Cerebellar nuclear complex (tissue), 1 donor: ENCODE data around the gene CYP46A1.

Experiments used
- DNase-seq, 2 experiments: peaks; one replicate each; lab custom pipeline; 2025; lab: John Stamatoyannopoulos, UW

The CYP46A1 gene

DNA sequence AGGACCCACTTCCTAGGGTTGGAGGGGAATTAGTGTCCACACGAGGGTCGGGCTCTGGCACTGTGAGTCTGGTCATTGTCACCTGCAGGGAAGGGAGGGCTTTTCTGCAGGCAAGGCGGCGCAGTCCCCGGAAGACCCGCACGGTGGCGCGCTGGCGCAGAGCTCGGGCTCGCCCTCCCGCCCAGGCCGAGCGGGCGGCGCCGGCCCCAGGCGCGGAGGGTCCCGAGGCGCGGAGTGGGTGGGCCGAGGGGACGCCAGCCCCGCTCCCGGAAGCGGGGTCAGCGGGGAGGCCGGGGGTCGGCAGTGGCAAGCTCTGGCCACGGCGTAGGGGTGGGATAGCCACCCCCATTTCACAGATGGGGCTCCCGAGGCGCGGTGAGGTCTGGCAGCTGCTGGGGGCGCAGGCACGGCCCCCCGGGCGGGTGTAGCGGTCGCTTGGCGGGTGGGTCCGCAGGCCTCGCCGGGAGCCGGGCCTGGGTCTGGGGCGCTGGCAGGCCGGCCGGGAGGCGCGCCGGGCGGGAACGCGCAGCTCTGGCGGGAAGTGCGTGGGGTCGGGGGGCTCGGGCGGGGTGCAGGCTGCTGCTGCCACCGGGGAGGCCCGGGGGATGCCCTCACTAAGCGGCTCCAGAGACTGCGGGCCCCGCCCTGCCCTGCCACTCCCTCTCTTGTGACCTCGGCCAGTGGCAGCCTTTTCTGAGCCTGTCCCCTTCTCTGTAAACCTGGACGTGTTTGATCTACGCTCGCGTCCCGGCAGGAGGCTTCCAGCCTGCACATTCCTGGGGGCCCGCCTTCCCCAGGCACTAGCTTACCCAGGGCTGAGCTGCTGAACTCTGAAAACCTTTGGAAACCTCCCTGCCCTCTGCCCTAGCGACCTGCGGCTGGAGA is 46.1 kb downstream of the CYP46A1 start:
- DNase-seq, result no peak

DNA sequence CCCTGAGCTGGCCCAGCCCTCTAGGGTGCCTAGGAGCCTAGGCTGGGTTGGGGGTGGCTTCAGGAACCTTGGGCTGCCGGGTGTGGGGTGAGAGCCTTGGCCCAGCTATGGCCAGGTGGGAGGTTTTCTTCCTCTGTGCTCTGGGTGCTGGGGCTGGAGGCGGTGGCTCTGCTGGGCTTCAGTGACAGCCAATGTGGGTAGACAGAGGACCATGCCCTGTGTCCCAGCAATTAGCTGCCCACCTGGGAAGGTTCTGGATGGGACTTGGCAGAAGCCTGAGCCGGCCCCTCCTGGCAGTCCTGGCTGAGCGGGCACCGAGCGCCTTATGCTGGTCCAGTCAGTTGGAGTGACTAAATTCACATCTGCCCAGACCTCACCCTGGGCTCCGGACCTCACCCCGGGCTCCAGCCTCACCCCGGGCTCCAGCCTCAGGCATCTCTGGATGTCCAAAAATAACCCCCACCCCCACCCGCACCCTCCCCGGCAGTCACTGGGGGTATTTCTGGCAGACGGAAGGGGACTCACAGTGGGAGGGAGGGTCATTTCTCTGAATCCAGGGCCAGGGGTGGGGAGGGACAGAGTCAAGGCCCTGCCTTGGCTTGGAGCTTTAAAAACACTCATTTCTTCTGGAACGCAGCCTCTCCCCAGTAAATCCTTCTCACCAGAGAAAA is 46.9 kb downstream of the CYP46A1 start:
- DNase-seq, result no peak

DNA sequence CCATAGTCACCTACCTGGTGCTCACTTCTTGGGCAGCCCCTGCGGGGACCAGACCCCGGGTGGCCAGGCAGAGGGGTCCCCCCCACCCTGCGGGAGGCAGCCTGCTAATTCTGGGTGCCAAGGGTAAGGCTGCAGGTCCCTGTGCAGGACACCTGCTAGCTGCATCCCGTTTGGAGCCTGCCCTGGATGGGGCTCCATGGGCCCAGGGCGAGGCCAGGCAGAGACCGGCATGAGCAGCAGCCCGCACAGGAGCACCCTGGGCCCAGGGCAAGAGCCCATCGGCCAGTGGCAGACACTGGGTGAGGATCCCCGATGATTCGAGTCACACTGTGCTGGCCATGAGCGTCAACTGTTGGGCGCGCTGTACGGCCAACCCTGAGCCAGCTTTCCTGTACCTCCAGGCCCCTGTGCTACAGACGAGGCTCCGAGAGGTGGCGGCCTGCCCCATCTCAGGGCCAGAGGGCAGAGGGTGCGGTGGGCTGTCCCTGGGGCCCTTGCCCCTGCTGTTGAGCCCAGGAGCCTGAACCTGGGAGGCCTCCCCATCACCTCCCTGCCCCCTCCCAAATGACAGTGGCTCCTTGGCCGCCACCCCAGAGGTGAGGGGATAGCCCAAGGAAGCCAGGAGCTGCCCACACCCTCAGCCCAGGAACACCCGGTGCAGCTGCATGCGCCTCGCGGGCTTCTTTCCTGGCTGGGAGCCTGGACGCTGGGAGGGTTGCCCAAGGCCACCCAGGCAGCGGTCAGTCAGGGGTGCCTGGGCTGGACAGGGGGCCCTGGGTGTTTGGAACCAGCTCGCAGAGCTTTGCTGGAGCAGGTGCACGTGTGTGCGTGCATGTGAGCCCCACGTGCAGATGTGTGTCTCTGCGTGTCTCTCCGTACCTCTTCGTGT is 47.7 kb downstream of the CYP46A1 start:
- DNase-seq, result no peak

DNA sequence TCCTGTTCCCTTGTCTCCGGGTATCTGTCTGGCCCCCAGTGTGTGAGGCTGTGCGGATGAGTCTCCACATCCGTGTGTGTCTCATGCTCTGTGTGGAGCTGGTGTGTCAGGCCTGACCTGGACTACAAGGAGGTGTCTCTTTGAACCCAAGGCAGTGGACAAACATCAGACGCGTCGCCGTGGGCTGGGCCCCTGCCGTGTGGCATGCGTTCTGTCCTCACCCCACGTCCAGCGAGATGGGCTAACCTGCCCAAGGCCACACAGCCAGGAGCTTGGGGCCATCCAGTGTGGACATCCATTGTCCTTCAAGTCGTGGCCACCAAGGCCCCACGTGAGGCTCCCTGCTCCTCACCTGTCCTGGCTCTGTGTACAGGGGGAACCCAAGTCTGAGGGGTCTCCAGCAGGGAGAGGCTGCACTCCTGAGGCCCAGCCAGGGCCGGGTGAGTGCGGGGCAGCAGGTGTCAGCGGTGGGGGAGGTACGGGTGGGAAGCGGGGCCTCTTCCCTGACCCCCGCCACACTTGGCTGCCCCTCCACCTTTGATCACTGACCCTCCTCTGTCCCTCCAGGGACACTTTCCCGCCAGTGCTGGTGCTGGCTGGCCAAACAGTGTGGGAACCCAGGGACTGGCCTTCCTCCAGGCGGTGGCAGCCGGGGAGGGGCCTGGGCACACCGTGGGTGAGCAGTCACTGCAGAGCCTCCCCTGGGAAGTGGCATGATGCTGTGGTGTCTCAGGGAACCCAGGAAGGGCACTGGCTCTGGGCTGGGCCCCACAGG is 48.5 kb downstream of the CYP46A1 start:
- DNase-seq, result no peak

DNA sequence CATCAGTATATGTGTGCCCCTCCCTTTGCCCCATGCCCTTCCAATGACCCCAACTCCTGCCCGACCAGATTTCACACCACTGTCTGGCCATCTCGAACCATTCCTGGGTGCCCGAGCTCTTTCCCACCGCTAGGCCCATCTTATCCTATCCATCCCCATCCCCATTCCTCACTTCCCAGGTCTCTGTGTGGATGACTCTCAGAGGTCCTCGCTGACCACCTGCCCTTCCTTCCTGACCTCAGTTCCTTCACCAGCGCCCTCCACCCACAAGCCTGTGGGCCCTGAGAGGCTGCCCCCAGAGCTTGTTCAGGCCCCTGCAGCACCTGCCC is 49.1 kb downstream of the CYP46A1 start:
- no peak for DNase-seq

DNA sequence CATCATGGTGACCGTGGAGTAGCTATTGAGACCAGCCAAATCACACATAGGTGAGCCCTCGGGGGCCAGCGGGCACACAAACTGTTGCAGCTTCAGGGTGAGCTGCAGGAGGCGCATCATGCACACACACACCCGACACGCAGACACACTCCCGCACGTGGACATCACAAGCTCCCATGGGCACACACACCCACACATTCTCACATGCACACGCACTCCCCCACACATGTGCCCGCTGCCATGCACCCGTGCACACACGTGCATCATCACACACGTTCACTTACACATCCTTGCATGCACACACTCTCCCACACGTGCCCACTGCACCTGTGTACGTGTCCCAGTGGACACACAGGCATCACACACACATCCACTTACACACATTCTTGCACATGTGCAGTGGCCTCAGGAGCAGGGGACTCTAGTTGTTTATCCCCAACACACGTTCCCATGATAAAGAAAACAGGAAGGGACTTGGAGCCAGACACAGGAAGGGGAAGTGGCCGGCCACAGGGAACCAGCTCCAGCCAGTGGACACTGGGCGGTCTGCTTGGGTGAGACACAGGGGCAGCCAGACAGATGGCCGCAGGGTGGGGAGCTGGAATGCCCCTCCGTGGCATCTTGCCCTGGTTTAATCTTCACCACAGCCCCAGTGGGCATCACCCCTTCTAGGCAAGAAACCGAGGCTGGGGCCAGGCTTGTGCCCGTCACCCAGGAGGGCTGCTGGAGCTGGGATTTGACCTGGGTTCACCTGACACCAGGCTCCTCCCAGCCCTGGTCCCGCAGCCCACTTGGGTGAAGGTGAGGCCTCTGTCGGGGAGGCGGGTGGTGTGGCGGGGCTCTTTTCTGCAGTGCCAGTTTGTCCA is 49.7 kb downstream of the CYP46A1 start:
- no peak for DNase-seq

DNA sequence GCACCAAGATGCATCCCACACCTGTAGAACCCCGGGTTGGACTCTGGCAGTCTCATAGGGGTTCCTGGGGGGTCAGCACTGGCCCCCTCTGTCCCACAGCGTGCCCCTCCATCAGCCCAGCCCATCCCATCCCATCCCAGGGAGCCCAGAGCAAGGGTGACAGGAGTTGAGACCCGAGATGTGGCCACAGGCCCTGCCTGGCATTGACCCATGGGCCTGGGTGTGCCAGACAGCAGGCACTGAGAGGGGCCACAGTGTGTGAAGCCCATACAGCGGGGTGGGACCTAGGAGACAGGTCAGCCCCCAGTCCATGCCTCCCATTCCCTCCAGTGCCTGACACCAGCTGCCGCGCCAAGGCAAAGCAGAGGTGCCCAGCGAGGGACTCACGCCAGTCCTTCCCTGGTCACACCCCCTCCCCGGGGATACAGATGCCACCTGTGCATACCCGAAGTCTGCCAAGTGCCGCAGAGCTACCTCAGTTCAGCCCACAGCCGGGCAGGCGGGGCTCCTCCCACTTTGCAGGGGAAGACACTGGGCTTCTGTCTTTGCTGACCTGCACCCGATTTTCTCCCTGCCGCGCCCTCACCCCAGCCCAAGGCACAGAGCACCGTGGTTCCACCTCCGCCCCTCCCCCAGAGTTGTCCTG is 50.4 kb downstream of the CYP46A1 start:
- no peak for DNase-seq

DNA sequence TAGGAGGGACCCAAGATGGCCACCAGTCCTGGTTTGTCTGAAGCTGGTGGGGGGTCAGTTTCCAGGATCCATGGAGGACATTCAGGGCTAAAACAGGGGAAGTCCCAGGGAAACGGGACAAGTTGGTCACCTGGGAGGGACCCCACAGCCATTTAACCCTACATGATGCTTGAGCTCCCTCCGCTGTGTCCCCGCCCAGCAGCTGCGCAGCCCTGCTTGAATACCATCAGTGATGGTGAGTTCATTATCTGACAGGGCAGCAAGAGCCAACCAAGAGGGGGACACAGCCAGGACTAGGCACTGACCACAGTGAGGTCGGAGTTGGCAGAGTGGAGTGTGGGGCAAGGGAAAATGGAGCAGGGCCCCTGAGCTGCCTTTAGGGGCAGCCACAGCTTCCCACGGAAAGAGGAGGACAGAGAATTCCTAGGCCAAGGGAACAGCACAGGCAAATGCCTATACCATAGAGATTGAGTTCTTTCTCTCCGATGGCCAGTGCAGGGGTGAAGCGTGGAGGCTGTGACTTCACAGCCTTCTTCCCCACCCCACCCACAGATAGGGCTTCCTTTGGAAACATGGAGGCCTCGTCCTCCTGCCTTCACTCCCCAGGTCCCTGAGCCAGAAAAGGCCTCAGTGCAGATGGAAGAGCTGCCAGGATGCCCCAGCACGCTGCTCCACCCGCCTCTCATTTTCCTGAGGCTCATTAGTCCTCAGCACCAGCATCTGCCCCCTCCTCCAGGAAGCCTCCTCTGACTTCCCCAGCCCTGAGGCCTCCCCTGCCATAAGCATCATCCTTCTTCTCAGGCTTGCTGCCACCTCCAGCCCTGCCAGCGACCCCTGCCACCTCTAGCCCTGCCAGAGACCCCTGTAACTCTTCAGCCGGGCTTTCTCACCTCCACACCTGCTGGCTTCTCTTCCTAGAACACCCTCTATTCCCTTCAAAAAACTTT is 51.4 kb downstream of the CYP46A1 start:
- DNase-seq, result no peak

DNA sequence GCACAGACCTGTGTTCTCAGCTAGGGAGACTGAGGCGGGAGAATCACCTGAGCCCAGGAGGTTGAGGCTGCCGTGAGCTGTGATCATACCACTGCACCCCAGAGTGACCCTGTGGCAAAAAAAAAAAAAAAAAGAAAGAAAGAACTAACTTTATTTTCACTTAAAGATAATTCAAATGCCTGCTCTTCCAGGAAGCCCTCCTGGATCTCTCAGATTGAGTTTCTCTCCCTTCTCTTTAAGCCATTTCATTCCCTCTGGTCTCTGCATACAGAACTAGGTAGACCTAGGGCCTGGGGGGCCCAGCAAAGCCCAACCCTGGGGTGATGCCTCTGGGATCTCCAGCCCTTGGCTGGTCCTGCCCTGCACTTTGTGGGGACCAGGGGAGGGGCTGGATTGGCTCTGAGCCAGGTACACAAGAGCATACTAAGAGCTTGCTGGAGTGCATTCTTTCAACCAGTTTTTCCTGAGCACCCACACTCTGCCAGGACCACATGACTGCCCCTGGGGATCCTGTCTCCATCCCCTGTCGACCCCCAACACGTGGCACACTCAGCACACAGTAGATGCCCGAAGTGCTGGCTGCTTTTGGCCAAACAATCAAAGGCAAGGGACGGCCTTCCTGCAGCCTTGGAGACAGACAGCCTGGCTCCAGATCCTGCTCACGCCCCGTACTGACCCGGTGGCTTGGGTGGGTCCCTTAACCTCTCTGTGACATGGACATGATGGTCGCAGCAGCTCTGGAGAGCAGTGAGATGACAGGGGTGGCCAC is 52.7 kb downstream of the CYP46A1 start:
- DNase-seq, result no peak

DNA sequence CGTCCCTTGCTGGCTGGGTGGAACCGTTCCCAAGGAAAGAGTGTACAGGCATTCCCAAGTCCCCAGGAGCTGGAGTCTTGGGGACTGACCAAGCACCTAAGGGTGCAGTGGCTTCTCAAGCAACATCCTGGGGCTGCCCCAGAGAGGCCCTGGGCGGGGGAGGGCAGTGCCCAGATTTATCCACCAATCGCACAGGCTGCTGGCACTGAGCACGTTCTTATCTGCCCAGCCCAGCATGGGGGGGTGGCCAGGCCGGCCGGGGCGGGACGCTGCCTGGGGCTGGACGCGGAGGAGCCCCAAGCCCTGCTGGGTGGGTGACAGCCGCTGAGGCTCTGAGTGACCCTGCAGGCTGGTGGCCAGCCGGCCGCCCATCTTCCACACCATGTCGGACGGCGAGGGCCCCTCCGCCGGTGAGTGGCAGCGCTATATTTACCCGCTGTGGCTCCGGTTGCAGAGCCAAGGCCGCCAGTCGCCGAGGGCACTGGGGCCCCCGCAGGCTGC is 53.4 kb downstream of the CYP46A1 start:
- DNase-seq, result no peak

DNA sequence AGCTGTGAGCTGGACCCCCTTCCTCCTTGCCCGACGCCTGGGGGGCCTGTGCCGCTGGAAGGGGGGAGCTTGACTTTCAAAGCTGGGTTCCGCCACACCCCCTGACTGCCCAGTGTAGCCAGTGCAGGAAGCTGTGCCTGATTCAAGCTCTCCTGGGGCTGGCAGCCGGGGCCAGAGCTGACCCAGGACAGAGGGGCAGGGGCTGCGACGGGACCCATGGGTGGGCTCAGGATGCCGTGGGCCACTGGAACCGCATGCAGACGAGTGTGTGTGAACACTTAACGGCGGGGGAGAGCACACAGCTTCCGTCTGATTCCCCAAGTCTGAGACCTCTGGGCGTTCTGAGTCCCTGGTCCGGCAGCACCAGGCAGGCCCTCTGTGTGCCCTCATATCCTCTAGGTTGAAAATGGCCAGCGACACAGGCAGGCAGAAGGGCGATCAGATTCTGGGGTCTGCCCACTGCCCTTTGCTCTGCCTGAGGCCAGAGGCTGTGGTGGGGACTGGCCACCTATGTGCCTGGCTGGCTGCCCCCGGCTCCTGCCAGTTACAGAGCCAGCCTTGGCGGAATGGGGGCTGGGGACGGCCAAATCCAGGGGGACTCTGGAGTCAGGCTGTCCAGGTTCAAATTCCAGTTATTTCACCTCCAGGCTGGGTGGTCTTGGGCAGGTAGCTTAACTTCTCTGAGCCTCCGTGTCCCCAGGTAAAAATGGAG is 54.0 kb downstream of the CYP46A1 start:
- DNase-seq, result no peak

DNA sequence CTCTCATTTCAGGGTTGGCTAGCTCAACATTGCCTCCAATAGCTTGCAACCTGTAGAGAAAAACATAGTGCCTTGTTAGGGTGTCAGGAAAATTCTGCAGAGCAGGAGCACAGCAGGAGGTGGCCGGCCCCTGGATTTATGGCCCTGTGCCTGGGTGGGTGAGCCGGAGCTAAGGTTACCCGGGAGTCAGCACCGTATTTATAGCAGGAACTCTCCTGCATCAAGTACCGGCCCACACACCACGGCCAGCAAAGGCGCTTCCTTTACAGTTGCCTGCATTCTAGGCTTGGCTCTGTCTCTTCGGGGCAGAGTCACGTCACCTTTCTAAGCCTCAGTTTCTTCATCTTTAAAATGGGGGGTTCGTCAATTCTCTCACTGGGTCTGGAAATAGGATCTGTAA is 56.3 kb downstream of the CYP46A1 start:
- no peak for DNase-seq

DNA sequence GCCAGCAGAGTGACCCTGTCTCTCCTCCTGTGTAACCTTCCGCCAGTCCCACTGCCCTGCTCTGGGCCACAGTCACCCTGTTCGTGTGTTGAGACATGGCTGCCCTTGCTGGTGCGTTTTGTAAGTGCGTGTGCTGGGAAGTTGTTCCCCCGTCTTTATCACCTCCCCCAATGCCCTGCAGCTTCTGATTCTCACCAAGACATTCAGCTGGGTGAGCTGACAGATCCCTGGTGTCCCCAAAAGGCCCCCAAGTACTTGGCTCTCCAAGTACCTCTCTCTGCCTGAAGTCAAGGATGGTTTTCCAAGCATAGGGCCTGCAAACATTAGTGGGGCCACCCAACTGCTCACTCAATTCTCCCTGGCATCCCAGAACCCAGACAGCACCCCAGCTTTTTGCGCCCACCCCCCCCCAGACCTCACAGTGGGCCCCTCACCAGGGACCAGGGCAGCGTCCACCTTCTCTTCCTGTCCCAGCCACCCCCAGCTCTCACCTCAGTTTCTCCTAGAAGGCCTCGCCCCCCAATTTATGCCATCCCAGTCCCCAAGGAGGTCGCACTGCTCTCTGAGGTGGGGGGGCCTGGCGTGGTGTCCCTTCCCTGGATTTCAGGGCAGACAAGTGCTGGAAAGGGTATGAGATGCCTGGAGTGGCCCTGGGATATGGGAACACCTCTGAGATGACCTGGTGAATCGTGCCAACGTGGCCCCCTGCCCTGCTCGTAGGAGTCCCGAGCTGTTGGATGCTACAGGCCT is 57.3 kb downstream of the CYP46A1 start:
- no peak for DNase-seq

DNA sequence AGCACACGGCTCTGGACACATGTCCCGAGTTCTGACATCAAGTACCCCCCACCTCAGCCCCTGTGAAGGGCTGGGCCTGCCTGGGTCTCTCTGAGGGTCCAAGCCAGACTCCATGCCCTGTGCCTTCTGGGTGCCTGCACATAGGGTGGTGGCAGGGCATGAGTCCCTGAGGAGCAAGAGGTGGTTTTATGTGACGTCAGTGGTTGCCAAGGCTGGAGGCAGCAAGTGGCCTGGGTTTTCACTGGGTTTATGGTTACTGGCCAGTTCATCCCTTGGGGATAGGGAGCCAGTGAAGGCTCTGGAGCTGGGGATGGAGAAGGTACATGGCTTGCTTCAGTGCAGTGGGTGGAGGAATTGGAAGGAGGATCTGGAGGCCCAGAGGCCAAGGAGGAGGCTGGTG is 58.0 kb downstream of the CYP46A1 start:
- no peak for DNase-seq

DNA sequence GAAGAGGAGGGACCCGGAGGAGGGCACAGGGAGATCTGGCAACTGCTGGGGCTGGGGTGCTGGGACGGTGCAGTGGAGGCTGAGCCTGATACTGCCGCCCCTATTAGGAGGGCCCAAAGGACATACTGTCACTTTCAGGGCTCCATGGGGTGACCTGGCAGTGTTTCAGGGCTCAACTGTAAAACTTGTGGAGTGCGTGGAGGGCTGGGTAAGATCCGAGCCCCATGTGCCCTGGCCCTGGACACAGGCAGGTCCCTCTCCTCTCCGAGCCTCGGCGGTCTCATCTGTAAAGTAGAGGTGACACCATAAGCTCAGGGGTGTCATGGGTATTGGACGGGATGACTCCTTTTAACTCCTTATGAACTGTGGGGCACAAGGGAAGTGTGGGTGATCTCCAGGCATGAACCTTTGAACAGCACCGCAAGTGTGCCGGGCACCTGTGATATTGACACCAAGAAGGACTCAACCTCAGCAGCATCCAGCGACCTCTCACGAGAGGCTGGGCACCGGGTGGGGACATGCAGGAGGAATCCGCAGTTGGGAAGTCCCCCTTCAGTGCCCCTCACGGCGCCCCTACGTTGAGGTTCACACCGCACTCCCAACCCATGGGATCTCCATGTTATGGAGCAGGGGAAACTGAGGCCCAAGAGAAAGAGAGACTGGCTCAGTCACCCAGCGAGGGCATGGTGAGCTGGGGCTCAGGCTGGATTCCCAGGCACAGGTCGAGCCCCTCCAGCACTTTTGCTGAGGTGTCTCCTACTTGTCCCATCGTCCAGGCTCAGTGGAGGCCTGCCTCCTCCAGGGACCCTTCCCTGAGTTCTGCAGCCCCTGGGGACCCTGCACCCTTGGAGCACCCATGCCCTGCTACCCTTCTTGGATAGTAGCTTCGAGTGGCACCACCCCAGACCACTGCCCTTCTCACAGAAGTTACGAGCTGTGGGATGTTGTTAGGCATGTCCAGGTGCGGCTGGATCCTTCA is 58.7 kb downstream of the CYP46A1 start:
- no peak for DNase-seq
